ENCODE measurements around the gene TAF15. TPM values are rescaled to one million over a fixed set of nuclear protein-coding genes. Genes with fewer than 3 reads are reported as not detected.

The TAF15 gene
- total and polyA plus RNA-seq, 2 of the 13 experiments (the other 11 are each of a cell fraction or from before 2014, with no cell fraction given): 25.2 to 26.5 TPM

DNA sequence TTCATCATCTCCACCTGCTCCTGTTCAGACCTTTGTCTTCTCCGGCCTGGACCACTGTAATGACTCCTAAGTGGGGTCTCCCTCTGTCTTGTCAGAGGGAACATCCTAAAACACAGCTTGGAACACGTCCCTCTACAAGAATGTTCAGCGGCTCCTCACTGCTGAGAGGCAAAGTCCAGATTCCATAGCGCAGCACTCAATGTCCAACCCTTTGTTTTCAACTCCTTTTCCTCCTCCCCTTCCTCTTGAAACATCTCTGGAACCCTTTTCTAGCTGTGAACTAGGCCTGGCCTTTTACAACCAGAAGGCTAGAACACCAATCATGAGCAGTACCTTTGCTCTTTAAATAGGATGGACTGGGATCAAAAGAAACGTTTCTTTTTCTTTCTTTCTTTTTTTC, 47.7 kb upstream of the TAF15 start (continued):
- TF ChIP-seq, protein P1, sequence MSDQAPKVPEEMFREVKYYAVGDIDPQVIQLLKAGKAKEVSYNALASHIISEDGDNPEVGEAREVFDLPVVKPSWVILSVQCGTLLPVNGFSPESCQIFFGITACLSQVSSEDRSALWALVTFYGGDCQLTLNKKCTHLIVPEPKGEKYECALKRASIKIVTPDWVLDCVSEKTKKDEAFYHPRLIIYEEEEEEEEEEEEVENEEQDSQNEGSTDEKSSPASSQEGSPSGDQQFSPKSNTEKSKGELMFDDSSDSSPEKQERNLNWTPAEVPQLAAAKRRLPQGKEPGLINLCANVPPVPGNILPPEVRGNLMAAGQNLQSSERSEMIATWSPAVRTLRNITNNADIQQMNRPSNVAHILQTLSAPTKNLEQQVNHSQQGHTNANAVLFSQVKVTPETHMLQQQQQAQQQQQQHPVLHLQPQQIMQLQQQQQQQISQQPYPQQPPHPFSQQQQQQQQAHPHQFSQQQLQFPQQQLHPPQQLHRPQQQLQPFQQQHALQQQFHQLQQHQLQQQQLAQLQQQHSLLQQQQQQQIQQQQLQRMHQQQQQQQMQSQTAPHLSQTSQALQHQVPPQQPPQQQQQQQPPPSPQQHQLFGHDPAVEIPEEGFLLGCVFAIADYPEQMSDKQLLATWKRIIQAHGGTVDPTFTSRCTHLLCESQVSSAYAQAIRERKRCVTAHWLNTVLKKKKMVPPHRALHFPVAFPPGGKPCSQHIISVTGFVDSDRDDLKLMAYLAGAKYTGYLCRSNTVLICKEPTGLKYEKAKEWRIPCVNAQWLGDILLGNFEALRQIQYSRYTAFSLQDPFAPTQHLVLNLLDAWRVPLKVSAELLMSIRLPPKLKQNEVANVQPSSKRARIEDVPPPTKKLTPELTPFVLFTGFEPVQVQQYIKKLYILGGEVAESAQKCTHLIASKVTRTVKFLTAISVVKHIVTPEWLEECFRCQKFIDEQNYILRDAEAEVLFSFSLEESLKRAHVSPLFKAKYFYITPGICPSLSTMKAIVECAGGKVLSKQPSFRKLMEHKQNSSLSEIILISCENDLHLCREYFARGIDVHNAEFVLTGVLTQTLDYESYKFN (CRISPR knock-in tag; conservative IDR thresholded peaks at IDR 0.05): 0 out of 2 replicates have a peak, but pooled peaks have one; percentile 24
- TF ChIP-seq SOX6 (IDR thresholded peaks at IDR 0.05) (no peak), SOX6 (CRISPR knock-in tag; IDR thresholded peaks at IDR 0.05) (peak; percentile 41; the same call in 1 of the 2 replicates), CCAR2 (optimal IDR thresholded peaks at IDR 0.05; ENCODE audit: low read depth, low read length) (no peak)

DNA sequence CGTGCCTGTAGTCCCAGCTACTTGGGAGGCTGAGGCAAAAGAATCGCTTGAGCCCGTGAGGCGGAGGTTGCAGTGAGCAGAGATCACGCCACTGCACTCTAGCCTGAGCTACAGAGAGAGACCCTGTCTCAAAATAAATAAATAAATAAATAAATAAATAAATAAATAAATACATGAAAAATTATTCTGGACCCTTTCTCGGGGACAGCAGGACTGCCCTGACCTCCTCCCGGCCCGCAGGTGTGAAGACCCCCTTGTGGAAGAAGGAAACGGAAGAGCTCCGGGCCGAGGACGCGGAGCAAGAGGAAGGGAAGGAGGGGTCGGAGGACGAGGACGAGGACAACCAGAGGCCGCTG, 45.5 kb upstream of the TAF15 start:
- CTCF ChIA-PET (ENCODE audit: low intra/inter-chr PET ratio, low total read pairs): interaction anchor here (1.0 to 3.0 kb wide), 4 partner anchors 16 to 152 kb away, joined by 3 to 50 read pairs (median 16); partner anchors contain the start of gene TAF15
- H2AFZ ChIP-seq (ENCODE audit: low read length): no peak overlapping the region
- TF ChIP-seq, protein P2, sequence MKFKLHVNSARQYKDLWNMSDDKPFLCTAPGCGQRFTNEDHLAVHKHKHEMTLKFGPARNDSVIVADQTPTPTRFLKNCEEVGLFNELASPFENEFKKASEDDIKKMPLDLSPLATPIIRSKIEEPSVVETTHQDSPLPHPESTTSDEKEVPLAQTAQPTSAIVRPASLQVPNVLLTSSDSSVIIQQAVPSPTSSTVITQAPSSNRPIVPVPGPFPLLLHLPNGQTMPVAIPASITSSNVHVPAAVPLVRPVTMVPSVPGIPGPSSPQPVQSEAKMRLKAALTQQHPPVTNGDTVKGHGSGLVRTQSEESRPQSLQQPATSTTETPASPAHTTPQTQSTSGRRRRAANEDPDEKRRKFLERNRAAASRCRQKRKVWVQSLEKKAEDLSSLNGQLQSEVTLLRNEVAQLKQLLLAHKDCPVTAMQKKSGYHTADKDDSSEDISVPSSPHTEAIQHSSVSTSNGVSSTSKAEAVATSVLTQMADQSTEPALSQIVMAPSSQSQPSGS (CRISPR knock-in tag; IDR thresholded peaks at IDR 0.05): no peak
- TF ChIP-seq NR3C1 (CRISPR knock-in tag; IDR thresholded peaks at IDR 0.05) (no peak), ZSCAN12 (CRISPR knock-in tag; IDR thresholded peaks at IDR 0.05) (no peak)
- TF ChIP-seq, protein P3, sequence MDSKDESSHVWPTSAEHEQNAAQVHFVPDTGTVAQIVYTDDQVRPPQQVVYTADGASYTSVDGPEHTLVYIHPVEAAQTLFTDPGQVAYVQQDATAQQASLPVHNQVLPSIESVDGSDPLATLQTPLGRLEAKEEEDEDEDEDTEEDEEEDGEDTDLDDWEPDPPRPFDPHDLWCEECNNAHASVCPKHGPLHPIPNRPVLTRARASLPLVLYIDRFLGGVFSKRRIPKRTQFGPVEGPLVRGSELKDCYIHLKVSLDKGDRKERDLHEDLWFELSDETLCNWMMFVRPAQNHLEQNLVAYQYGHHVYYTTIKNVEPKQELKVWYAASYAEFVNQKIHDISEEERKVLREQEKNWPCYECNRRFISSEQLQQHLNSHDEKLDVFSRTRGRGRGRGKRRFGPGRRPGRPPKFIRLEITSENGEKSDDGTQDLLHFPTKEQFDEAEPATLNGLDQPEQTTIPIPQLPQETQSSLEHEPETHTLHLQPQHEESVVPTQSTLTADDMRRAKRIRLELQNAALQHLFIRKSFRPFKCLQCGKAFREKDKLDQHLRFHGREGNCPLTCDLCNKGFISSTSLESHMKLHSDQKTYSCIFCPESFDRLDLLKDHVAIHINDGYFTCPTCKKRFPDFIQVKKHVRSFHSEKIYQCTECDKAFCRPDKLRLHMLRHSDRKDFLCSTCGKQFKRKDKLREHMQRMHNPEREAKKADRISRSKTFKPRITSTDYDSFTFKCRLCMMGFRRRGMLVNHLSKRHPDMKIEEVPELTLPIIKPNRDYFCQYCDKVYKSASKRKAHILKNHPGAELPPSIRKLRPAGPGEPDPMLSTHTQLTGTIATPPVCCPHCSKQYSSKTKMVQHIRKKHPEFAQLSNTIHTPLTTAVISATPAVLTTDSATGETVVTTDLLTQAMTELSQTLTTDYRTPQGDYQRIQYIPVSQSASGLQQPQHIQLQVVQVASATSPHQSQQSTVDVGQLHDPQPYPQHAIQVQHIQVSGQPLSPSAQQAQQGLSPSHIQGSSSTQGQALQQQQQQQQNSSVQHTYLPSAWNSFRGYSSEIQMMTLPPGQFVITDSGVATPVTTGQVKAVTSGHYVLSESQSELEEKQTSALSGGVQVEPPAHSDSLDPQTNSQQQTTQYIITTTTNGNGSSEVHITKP (CRISPR knock-in tag; IDR thresholded peaks at IDR 0.05; ENCODE audit: low read depth): no peak

More for the DNA sequence above, 45.5 kb upstream of the TAF15 start:
- H3K4me1 ChIP-seq (ENCODE audit: insufficient read depth, low read length): peaks cover 28% of the 10 kb centered on the region
- H3K9me3 ChIP-seq (ENCODE audit: low read length): no peaks in the 10 kb centered on the region
- no peaks in the 10 kb centered on the region for H3K36me3 ChIP-seq (replicated peaks in 1 of 2; ENCODE audit: control insufficient read depth in 1 of 2, insufficient read depth in 2 of 2, low read length in 2 of 2)
- peaks cover 3 to 33% of the 10 kb centered on the region in 2 experiments; a peak in 3 of 5 replicates for H3K27me3 ChIP-seq (ENCODE audit: control insufficient read depth in 1 of 2, insufficient read depth in 2 of 2, low read length in 2 of 2)
- H3K27ac ChIP-seq (ENCODE audit: extremely low read length, insufficient read depth, low read length): no peak overlapping the region
- no TSS peak for BruUV-seq (replicated peaks)
- POLR2A ChIA-PET: interaction anchor here (0.8 to 4.5 kb wide), 4 partner anchors 11 to 185 kb away, joined by 4 to 60 read pairs (median 5); partner anchors contain the start of genes GAS2L2, PEX12, RASL10B and TAF15
- H3K4me3 ChIP-seq (replicated peaks in 1 of 3; ENCODE audit: insufficient read depth in 1 of 3, low read depth in 2 of 3, low read length in 3 of 3): peak overlapping the region in 2 of 3 experiments; percentile 27 to 76; a peak in 2 of 6 replicates
- no peaks in the 10 kb centered on the region for H4K20me1 ChIP-seq (ENCODE audit: insufficient read depth, low read length)
- intact Hi-C loops (cut with micrococcal nuclease; ENCODE audit: unreplicated experiment) (loop anchor here (1.0 kb wide), 2 partner anchors 41 to 46 kb away; partner anchors contain the start of gene TAF15), in situ Hi-C loops (cut with HindIII; ENCODE audit: extremely low pct_ligation_motif_present, low pct_unique_long_range_greater_than_20kb) (loop anchor here (5.0 kb wide), 1 partner anchor 44 kb away; the partner anchor contains the start of gene TAF15)
- DNase-seq (ENCODE audit: low spot score) (no peak), ATAC-seq (no peak), FAIRE-seq (no peak)
- peak overlapping the region; percentile 34; the same call in 1 of the 2 replicates for H3K9ac ChIP-seq (ENCODE audit: insufficient read depth, low read depth, low read length)
- peak overlapping the region; percentile 86 for H3K4me2 ChIP-seq (ENCODE audit: low read depth, low read length)
- WGBS (ENCODE audit: low lambda C conversion rate): 33% methylated on average over 16 of the region's 17 CpGs
- H3K79me2 ChIP-seq (ENCODE audit: insufficient read depth, low read length): no peaks in the 10 kb centered on the region

Measured in HepG2 (cell line).